Measurements from ENCODE around the gene ZBTB21. TPM values are rescaled to one million over a fixed set of nuclear protein-coding genes. Genes with fewer than 3 reads are reported as not detected.

ZBTB21 gene
- total and polyA plus RNA-seq, 9 donors, result 4.1 to 41.4 (median 21.9) TPM

DNA sequence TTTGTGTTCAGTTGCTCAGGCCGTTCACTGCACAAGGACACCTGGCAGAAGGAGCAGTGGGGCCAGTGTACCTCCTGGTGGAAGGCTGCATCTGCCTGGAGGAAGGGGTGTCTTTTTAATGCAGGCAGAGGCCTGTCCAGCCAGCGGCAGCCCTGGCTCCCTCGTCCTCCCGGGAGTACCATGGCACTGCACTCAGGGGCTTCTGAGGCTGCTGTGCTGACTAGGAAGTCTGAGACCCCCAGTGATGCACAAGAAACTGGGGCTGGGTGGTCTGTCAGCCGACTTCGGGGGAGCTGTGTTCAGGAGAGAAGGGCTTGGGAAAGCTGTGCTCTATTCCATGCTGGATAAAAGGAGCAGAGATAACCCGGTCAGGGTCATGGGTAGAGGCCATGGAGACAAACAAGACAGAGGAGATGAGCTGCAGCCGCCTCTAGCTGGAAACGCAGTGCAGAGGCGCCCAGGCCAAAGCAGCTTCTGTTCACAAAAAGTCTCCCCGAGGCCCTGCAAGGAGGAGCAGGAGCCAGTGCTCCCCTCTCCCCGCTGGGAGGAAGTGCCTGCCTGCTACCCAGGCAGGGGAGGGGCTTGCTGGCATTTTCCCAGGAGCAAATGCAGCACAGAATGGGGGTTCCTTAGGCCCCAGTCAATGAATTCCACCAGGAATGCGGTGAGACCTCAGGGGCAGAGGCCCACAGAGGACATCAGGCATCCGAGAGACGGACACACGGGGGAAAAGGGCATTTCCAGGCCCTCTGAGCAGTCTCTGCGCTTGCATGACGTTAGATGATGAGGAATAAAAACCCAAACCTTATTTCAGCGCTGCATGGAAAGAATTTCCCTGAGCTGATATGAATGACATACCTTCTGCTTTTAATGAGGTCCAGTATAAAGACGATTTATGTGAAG is 39.2 kb downstream of the ZBTB21 start:
- no peak overlapping the region for H3K27ac ChIP-seq
- DNase-seq, result no peak
- H3K4me1 ChIP-seq (ENCODE audit: insufficient read depth), result no peaks in the 10 kb centered on the region
- 48 to 64% (median 51%) methylated on average over 20 of the region's 20 CpGs for WGBS, 3 donors
- no peaks in the 10 kb centered on the region for H3K9me3 ChIP-seq
- no peak for TF ChIP-seq CTCF (IDR thresholded peaks at IDR 0.05)
- TF ChIP-seq EP300 (IDR thresholded peaks at IDR 0.05), result no peak
- no peak for TF ChIP-seq POLR2A (IDR thresholded peaks at IDR 0.05)
- no peak overlapping the region for H3K4me3 ChIP-seq
- no peaks in the 10 kb centered on the region for H3K36me3 ChIP-seq
- no peaks in the 10 kb centered on the region for H3K27me3 ChIP-seq
- intact Hi-C loops (cut with DNase I), result no loop called here

DNA sequence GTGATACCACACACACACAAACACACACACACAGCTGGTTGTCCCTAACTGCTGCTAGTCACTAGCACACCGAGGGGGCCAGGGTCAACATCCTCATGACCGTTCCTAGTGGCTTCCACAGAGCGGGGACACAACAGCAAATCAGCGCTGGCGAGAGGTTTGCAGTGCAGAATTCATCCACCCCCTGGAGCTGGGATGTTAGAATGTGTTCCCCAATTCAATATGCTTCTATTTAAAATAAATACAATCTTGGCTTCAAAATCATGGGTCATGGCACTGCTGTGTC is 40.1 kb downstream of the ZBTB21 start:
- Histone ChIP-seq H3K27ac (no peak overlapping the region), H3K4me1 (ENCODE audit: insufficient read depth) (no peaks in the 10 kb centered on the region), H3K4me3 (no peak overlapping the region), H3K27me3 (no peaks in the 10 kb centered on the region), H3K36me3 (no peaks in the 10 kb centered on the region), H3K9me3 (no peaks in the 10 kb centered on the region)
- WGBS, 3 donors, result 84 to 92% (median 89%) methylated on average over 5 of the region's 5 CpGs
- no peak for DNase-seq
- intact Hi-C loops (cut with DNase I), result no loop called here
- TF ChIP-seq CTCF (IDR thresholded peaks at IDR 0.05), result no peak
- TF ChIP-seq EP300 (IDR thresholded peaks at IDR 0.05), result no peak
- TF ChIP-seq POLR2A (IDR thresholded peaks at IDR 0.05), result no peak

DNA sequence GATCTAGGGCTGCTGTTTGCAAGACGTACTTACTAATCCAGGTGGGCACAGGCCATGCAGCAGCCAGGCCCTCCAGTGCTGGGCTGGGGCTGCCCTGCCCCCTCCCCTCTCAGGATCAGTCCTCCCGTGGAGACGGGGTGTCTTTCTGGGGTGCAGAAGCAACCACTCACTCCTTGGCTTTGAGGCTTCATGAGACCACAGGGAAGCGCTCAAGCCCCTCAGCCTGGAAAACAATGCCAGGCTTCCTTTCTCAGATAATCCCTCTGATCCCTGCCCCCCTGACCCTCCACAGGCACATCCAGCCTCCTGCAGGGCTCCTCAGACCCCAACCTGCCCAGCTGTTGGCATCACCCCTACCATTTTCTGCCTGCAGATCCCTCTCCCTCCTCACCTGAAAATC is 42.5 kb downstream of the ZBTB21 start:
- intact Hi-C loops (cut with DNase I), result no loop called here
- DNase-seq, result peak in 1 of 5 donors; percentile 10
- WGBS, 3 donors, result 82 to 90% (median 88%) methylated on average over 4 of the region's 4 CpGs
- H3K4me1 ChIP-seq (ENCODE audit: insufficient read depth), result no peaks in the 10 kb centered on the region
- H3K27me3 ChIP-seq, result no peaks in the 10 kb centered on the region
- H3K36me3 ChIP-seq, result no peaks in the 10 kb centered on the region
- TF ChIP-seq POLR2A (IDR thresholded peaks at IDR 0.05), result no peak
- TF ChIP-seq CTCF (IDR thresholded peaks at IDR 0.05), result no peak
- no peak for TF ChIP-seq EP300 (IDR thresholded peaks at IDR 0.05)
- no peak overlapping the region for H3K4me3 ChIP-seq
- no peaks in the 10 kb centered on the region for H3K9me3 ChIP-seq
- H3K27ac ChIP-seq, result no peak overlapping the region

DNA sequence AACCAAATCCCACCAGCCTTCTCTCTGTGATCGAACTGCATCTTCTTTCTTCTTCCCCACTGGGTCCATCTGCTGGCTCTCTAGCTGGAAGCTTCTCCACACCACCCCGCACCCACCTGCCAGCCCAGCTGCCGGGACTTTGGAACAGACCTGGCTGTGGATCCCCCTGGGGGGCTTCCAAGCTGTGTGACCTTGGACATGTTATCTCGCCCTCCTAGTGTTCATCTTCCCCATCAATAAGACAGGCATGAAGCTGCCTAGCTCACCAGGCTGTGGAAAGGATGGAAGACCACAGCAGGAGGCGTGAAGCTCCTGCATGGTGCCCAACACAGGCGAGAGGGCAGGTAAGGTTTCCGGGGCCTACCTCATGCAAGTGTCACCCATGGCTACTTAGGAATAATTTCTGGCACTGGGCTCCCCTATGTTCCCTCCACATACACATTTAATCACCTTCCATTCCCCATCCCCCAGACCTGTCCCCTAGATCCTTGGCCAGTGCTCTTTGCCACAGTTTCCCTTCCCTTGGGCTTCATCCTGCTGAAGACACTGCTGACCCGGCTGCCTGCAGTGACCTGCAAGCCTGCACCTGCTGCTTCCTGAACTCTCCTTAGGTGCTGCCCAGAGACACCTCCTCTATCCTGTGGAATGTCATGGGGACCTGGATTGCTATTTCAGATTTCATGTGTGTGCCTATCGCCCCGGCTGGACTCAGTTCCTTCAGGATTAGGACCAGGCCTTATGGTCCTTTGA is 43.1 kb downstream of the ZBTB21 start:
- Histone ChIP-seq H3K27ac (no peak overlapping the region), H3K36me3 (no peaks in the 10 kb centered on the region), H3K27me3 (no peaks in the 10 kb centered on the region), H3K4me1 (ENCODE audit: insufficient read depth) (no peaks in the 10 kb centered on the region), H3K4me3 (no peak overlapping the region), H3K9me3 (no peaks in the 10 kb centered on the region)
- no peak for TF ChIP-seq POLR2A (IDR thresholded peaks at IDR 0.05)
- no peak for TF ChIP-seq CTCF (IDR thresholded peaks at IDR 0.05)
- TF ChIP-seq EP300 (IDR thresholded peaks at IDR 0.05), result no peak
- intact Hi-C loops (cut with DNase I), result no loop called here
- WGBS, 3 donors, result 76 to 86% (median 84%) methylated on average over 10 of the region's 10 CpGs
- DNase-seq, result peak in 1 of 5 donors; percentile 26
